ENCODE data around the gene LTN1.

The LTN1 gene

GRCh38 chr21:28892199-28893111 is 100.2 kb downstream of the LTN1 start:
- TF ChIP-seq CTCF (IDR thresholded peaks at IDR 0.05; ENCODE audit: low read depth, low read length) = no peak
- no peak overlapping the region for H3K4me3 ChIP-seq (replicated peaks in 1 of 2; ENCODE audit: low read depth in 2 of 2, low read length in 2 of 2)
- no peak for DNase-seq (ENCODE audit: low read depth in 2 of 2)

- DNase-seq (ENCODE audit: low read depth in 2 of 2) = no peak
- no peak overlapping the region for H3K4me3 ChIP-seq (replicated peaks in 1 of 2; ENCODE audit: low read depth in 2 of 2, low read length in 2 of 2)
- no peak for TF ChIP-seq CTCF (IDR thresholded peaks at IDR 0.05; ENCODE audit: low read depth, low read length)
These were observed 106.9 kb downstream of the LTN1 start for GRCh38 chr21:28885853-28886177.

- TF ChIP-seq CTCF (IDR thresholded peaks at IDR 0.05; ENCODE audit: low read depth, low read length) = no peak
- H3K4me3 ChIP-seq (replicated peaks in 1 of 2; ENCODE audit: low read depth in 2 of 2, low read length in 2 of 2) = peak overlapping the region; percentile 58 to 67
- peak; percentile 92 to 98 for DNase-seq (ENCODE audit: low read depth in 2 of 2)
These were observed 107.5 kb downstream of the LTN1 start for GRCh38 chr21:28884976-28885852.

- peak; percentile 29 to 31 for DNase-seq (ENCODE audit: low read depth in 2 of 2)
- no peak for TF ChIP-seq CTCF (IDR thresholded peaks at IDR 0.05; ENCODE audit: low read depth, low read length)
These were observed 108.2 kb downstream of the LTN1 start for GRCh38 chr21:28884481-28884880.

GRCh38 chr21:28883931-28884330 is 108.7 kb downstream of the LTN1 start:
- DNase-seq (ENCODE audit: low read depth in 2 of 2) = no peak
- no peak for TF ChIP-seq CTCF (IDR thresholded peaks at IDR 0.05; ENCODE audit: low read depth, low read length)
- no peak overlapping the region for H3K4me3 ChIP-seq (replicated peaks in 1 of 2; ENCODE audit: low read depth in 2 of 2, low read length in 2 of 2)

More at GRCh38 chr21:28884481-28884880, 108.2 kb downstream of the LTN1 start:
- peak overlapping the region; percentile 58 to 67 for H3K4me3 ChIP-seq (replicated peaks in 1 of 2; ENCODE audit: low read depth in 2 of 2, low read length in 2 of 2)

GRCh38 chr21:28882345-28882744 is 110.3 kb downstream of the LTN1 start:
- H3K4me3 ChIP-seq (replicated peaks in 1 of 2; ENCODE audit: low read depth in 2 of 2, low read length in 2 of 2) = no peak overlapping the region
- DNase-seq (ENCODE audit: low read depth in 2 of 2) = no peak
- no peak for TF ChIP-seq CTCF (IDR thresholded peaks at IDR 0.05; ENCODE audit: low read depth, low read length)

Data from cardiac fibroblast (primary cell).